Omental fat pad (tissue), 4 donors: ENCODE data around the gene TSPAN31. TPM values are rescaled to one million over a fixed set of nuclear protein-coding genes. Genes with fewer than 3 reads are reported as not detected.

Experiments used
- ATAC-seq: fragments of 150-250 bp; one replicate; pipeline ENCODE4 v1.9.1; 2016; ENCODE audit warnings: mild to moderate bottlenecking, moderate library complexity; ENCODE audit not compliant: low FRiP score
- DNase-seq: peaks from one replicate; pipeline ENCODE4 v3.0.0-alpha.2; 2019; ENCODE audit warnings: low spot score
- CTCF ChIP-seq, 3 donors: fragments of 450-650 bp; IDR thresholded peaks; one replicate each; pipeline ENCODE4 v1.5.1; 2016 to 2017; ENCODE audit warnings: antibody characterized with exemption in 3 of 3, mild to moderate bottlenecking in 3 of 3, moderate library complexity in 2 of 3
- total RNA-seq, 4 donors: library from RNA; depleted of rRNA; stranded (reverse); fragments of >200 nt; gene quantifications; one replicate each; pipeline ENCODE4 v1.1.0, GENCODE V29; 2016

TSPAN31 gene
- total RNA-seq, 4 donors from 2014 or later = 41.8 to 70.7 (median 65.7) TPM

DNA sequence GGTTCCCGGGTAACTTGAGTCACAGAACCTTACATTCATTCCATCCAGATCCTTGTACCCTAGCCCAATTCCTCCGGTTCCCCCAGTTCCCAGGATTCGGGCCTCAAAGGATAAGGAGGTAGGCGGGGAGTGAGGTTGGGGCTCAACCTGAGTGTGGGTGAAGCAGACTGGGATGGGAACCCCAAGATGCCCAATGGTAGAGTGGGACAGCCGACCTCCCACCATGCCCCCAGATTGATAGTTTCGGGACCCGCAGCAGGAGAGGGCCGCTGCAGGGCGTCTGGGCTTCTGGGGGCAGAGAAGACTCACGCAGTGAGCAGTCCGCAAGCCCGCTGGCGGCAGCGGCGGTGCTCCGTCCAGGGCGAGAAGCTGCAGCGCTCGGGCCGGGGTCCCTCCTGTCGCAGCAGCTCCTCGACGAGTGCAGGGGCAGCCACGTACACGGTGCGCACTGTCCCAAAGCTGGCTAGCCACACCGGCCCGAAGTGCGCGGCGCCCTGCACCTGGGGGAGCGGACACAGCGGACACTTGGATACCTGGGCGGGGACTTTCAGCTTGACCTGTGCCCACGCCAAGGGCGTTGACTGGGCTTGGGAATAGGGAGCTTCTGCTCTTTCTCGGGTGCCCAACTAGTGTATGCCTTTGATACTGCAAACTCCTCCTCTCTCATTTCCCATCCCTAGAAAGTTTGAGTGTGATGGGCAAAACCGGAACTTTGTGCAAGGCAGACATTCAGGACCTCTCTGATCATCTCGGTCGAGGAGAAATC, 21.0 kb downstream of the TSPAN31 start:
- no peak for ATAC-seq
- DNase-seq = no peak
- no peak for TF ChIP-seq CTCF (IDR thresholded peaks at IDR 0.05)

- no peak for DNase-seq
- no peak for ATAC-seq
- TF ChIP-seq CTCF (IDR thresholded peaks at IDR 0.05) = no peak
These were observed 21.8 kb downstream of the TSPAN31 start, which contains the start of gene CYP27B1 for GRCh38 chr12:57766464-57767304. TSS of gene CYP27B1 (minus strand) at chr12:57767078. CDS start at chr12:57767041, 37 bp downstream.

DNA sequence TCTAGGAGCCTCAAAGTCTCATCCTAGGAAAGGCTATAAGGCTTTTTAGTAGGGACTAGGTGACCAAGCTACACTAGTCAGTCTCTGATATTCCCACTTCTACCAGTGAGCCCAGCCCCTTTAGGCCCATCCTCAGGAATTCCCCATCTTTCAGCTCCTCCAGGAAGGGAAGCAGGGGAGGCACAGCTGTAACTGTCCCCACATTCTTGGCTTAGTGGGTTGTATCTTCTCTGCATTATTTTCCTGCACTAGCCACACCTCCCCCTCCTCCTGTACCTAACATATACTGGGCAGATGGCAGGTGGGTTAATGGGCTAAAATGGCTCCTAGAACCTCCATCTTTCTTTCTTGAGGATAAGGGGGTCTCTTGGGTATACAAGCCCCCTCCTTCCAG, 22.5 kb downstream of the TSPAN31 start:
- no peak for ATAC-seq
- no peak for TF ChIP-seq CTCF (IDR thresholded peaks at IDR 0.05)

DNA sequence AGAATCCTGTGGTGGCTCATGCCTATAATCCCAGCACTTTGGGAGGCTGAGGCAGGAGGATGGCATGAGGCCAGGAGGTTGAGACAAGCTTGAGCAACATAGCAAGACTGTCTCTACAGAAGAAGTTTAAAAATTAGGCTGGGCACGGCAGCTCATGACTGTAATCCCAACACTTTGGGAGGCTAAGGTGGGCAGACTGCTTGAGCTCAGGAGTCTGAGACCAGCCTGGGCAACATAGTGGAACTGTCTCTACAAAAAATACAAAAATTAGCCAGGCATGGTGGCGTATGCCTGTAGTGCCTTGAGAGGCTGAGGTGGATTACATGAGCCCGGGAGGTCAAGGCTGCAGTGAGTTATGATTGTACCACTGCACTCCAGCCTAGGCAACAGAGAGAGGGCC, 23.0 kb downstream of the TSPAN31 start:
- no peak for DNase-seq
- no peak for TF ChIP-seq CTCF (IDR thresholded peaks at IDR 0.05)
- ATAC-seq = no peak

More for the DNA sequence above, 22.5 kb downstream of the TSPAN31 start:
- no peak for DNase-seq

DNA sequence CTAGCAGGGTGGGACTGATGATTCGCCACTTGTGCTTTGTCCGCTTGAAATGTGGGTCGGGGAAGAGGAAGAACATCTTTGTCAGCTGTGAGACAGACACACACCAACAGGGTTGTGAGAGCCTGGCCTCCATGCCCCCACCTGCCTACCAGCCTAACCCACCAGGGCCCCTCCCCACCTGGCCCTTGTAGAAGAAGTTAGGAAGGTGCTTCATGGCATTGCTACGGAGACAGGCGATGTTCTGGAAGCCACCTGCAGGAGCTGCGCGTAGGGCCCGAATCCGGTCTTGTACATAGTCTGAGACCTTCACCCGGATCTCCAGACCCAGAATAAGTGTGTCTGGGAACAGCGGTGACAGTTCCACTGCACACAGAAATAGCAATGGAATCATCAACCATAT, 24.8 kb downstream of the TSPAN31 start:
- no peak for TF ChIP-seq CTCF (IDR thresholded peaks at IDR 0.05)
- DNase-seq (no peak), ATAC-seq (no peak)

- ATAC-seq (no peak), DNase-seq (no peak)
- TF ChIP-seq CTCF (IDR thresholded peaks at IDR 0.05) = no peak
These were observed 25.9 kb downstream of the TSPAN31 start for GRCh38 chr12:57770734-57771133.
